HepG2 (cell line): ENCODE results near the gene PPP1CA. TPM values are rescaled to one million over a fixed set of nuclear protein-coding genes. Genes with fewer than 3 reads are reported as not detected.

ENCODE experiments used
- FIP1L1 ChIP-seq: fragments of 200-400 bp; formaldehyde crosslinking; IDR thresholded peaks from 2 replicates; pipeline ENCODE4 v1.6.1; 2018; ENCODE audit warnings: low read depth, mild to moderate bottlenecking, low read length, moderate library complexity, borderline replicate concordance; ENCODE audit not compliant: insufficient read depth
- FOXC1 ChIP-seq: sonication (generic); formaldehyde crosslinking; IDR thresholded peaks from 2 replicates; pipeline ENCODE4 v1.8.0; 2022; ENCODE audit warnings: mild to moderate bottlenecking, missing genetic modification reagents, borderline replicate concordance
- HHEX ChIP-seq: IDR thresholded peaks from 2 replicates; pipeline ENCODE4 v1.6.1; 2016; ENCODE audit warnings: control low read depth
- NCOA1 ChIP-seq: sonication (generic); formaldehyde crosslinking; IDR thresholded peaks from 2 replicates; pipeline ENCODE4 v1.9.0; 2021; ENCODE audit warnings: missing genetic modification reagents
- ONECUT2 ChIP-seq: sonication (generic); formaldehyde crosslinking; IDR thresholded peaks from 2 replicates; pipeline ENCODE4 v1.4.0; 2020; ENCODE audit warnings: missing genetic modification reagents
- REPIN1 ChIP-seq: sonication (generic); formaldehyde crosslinking; IDR thresholded peaks from 2 replicates; pipeline ENCODE4 v1.8.0; 2022; ENCODE audit warnings: missing genetic modification reagents, low read depth, mild to moderate bottlenecking, borderline replicate concordance
- RFXAP ChIP-seq: sonication (generic); formaldehyde crosslinking; IDR thresholded peaks from 2 replicates; pipeline ENCODE4 v1.4.0; 2020; ENCODE audit warnings: missing genetic modification reagents, borderline replicate concordance
- TCF12 ChIP-seq, 2 experiments: fragments of 450-650 bp in 1 of 2; sonication (generic) in 1 of 2; formaldehyde crosslinking in 1 of 2; IDR thresholded peaks; 2 replicates each; pipeline versions ENCODE4 v1.6.1 to v1.8.0; 2017 to 2022; ENCODE audit warnings: antibody characterized with exemption in 1 of 2, mild to moderate bottlenecking in 1 of 2, missing genetic modification reagents in 1 of 2, moderate library complexity in 1 of 2
- ZMYM3 ChIP-seq: sonication (generic); formaldehyde crosslinking; IDR thresholded peaks from 2 replicates; pipeline ENCODE4 v1.5.1; 2020; ENCODE audit warnings: mild to moderate bottlenecking, missing genetic modification reagents
- ZNF329 ChIP-seq: sonication (generic); formaldehyde crosslinking; IDR thresholded peaks from 2 replicates; pipeline ENCODE4 v1.9.0; 2021; ENCODE audit warnings: low read depth, mild to moderate bottlenecking, missing genetic modification reagents
- ZNF331 ChIP-seq: sonication (generic); formaldehyde crosslinking; IDR thresholded peaks from 2 replicates; pipeline ENCODE4 v1.4.0; 2020; ENCODE audit warnings: missing genetic modification reagents
- ZNF33A ChIP-seq: sonication (generic); formaldehyde crosslinking; IDR thresholded peaks from 2 replicates; pipeline ENCODE4 v1.5.1; 2020; ENCODE audit warnings: missing genetic modification reagents, mild to moderate bottlenecking, moderate library complexity, borderline replicate concordance
- ZNF775 ChIP-seq: sonication (generic); formaldehyde crosslinking; IDR thresholded peaks from 2 replicates; pipeline ENCODE4 v1.4.0; 2020; ENCODE audit warnings: missing genetic modification reagents, mild to moderate bottlenecking, moderate library complexity, borderline replicate concordance
- polyA plus RNA-seq, 8 experiments: library from polyadenylated mRNA; depleted of rRNA in 3 of 8; stranded (reverse) in 7 of 8; unstranded in 1 of 8; fragments of >200 nt; fragmentation: Illumina TruSeq in 4 of 8; extraction: Trizol in 4 of 8; gene quantifications; 2 replicates each; pipeline versions ENCODE4 v1.2.1 to v1.2.3, GENCODE V29; 2011 to 2016; ENCODE audit warnings: low read depth in 4 of 8, missing spikeins in 1 of 8, mixed read lengths in 1 of 8; ENCODE audit not compliant: insufficient read depth in 1 of 8
- total RNA-seq, 5 experiments: library from RNA; depleted of rRNA; stranded (reverse); fragments of >200 nt; fragmentation: Illumina TruSeq; extraction: Trizol; gene quantifications; 2 replicates each; pipeline ENCODE4 v1.2.3, GENCODE V29; 2016; ENCODE audit warnings: low read depth in 1 of 5
- TF ChIP-seq, protein P1 (sequence below), 2 experiments: fragments of 450-650 bp in 1 of 2; sonication (generic) in 1 of 2; formaldehyde crosslinking in 1 of 2; IDR thresholded peaks; 2 replicates each; pipeline versions ENCODE4 v1.6.1 to v1.8.0; 2016 to 2022; ENCODE audit warnings: antibody characterized with exemption in 1 of 2, mild to moderate bottlenecking in 1 of 2, missing genetic modification reagents in 1 of 2
- TF ChIP-seq, protein P2 (sequence below): IDR thresholded peaks from 2 replicates; pipeline ENCODE4 v1.6.1; 2016; ENCODE audit warnings: missing compliant biosample characterization, missing genetic modification reagents, borderline replicate concordance
- TF ChIP-seq, protein P3 (sequence below): sonication (generic); formaldehyde crosslinking; IDR thresholded peaks from 2 replicates; pipeline ENCODE4 v1.4.0; 2020; ENCODE audit warnings: mild to moderate bottlenecking, missing genetic modification reagents

PPP1CA gene
- total and polyA plus RNA-seq, 2 of the 13 experiments (the other 11 are each of a cell fraction or from before 2014, with no cell fraction given), result 149 to 170 TPM

DNA sequence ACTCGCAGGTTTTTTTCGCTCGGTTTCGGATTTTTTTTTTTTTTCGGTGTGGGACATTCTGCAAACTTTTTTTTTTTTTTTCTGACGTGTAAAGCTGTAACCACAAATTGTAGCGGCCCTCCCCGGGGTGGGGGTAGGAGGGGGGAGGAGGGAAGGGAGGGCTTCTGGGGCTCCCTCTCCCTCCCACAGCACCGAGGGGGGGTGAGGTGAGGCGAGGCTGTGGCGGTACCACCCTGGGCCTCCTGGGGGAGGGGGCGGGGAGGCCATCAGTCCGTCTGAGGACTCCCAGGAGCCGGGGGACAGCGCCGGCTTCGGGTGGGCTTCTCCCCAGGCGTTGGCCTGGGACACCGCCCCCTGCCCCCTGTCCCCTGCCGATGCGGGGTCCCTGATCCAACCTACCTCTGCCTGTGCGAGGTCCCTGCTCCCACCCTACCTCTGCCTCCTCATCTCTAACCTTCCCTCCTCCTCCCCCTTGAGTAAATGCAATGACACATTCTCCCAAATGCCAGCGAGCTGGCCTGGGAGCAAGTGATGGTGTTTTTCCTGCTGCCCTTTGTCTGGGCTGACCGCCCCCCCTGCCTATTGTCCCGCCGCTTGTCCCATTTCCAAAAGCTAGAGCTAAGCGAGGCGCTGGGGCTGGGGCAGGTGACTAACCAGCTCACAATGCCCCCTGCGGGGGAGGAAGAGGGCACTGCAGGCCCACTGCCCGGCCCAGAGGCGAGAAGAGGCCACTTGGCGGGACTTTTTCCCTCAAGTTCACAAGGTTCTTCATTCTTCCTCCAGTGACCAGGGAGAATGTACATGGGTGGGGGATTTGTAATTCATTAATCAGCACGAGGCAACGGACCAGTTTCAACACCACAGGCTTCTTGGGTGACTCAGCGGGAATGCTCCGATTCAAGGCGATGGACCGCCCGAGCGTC lies 27.7 kb downstream of the PPP1CA start (continued):
- TF ChIP-seq ZNF329 (CRISPR knock-in tag) (no peak), ONECUT2 (no peak), HHEX (no peak), ZNF331 (CRISPR knock-in tag) (no peak), ZMYM3 (CRISPR knock-in tag) (no peak), REPIN1 (no peak), NCOA1 (no peak), FIP1L1 (no peak), ZNF33A (CRISPR knock-in tag) (no peak), ZNF775 (no peak), FOXC1 (CRISPR knock-in tag) (0 out of 2 replicates have a peak, but pooled peaks have one; percentile 48), RFXAP (no peak), TCF12 (IDR thresholded peaks at IDR 0.05) (no peak), TCF12 (CRISPR knock-in tag; IDR thresholded peaks at IDR 0.05) (no peak)
- TF ChIP-seq, protein P1, sequence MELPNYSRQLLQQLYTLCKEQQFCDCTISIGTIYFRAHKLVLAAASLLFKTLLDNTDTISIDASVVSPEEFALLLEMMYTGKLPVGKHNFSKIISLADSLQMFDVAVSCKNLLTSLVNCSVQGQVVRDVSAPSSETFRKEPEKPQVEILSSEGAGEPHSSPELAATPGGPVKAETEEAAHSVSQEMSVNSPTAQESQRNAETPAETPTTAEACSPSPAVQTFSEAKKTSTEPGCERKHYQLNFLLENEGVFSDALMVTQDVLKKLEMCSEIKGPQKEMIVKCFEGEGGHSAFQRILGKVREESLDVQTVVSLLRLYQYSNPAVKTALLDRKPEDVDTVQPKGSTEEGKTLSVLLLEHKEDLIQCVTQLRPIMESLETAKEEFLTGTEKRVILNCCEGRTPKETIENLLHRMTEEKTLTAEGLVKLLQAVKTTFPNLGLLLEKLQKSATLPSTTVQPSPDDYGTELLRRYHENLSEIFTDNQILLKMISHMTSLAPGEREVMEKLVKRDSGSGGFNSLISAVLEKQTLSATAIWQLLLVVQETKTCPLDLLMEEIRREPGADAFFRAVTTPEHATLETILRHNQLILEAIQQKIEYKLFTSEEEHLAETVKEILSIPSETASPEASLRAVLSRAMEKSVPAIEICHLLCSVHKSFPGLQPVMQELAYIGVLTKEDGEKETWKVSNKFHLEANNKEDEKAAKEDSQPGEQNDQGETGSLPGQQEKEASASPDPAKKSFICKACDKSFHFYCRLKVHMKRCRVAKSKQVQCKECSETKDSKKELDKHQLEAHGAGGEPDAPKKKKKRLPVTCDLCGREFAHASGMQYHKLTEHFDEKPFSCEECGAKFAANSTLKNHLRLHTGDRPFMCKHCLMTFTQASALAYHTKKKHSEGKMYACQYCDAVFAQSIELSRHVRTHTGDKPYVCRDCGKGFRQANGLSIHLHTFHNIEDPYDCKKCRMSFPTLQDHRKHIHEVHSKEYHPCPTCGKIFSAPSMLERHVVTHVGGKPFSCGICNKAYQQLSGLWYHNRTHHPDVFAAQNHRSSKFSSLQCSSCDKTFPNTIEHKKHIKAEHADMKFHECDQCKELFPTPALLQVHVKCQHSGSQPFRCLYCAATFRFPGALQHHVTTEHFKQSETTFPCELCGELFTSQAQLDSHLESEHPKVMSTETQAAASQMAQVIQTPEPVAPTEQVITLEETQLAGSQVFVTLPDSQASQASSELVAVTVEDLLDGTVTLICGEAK (IDR thresholded peaks at IDR 0.05), result no peak
- TF ChIP-seq, protein P1 (CRISPR knock-in tag; IDR thresholded peaks at IDR 0.05), result no peak
- TF ChIP-seq, protein P2, sequence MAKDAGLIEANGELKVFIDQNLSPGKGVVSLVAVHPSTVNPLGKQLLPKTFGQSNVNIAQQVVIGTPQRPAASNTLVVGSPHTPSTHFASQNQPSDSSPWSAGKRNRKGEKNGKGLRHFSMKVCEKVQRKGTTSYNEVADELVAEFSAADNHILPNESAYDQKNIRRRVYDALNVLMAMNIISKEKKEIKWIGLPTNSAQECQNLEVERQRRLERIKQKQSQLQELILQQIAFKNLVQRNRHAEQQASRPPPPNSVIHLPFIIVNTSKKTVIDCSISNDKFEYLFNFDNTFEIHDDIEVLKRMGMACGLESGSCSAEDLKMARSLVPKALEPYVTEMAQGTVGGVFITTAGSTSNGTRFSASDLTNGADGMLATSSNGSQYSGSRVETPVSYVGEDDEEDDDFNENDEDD, result peak; percentile 21; the same call in 1 of the 2 replicates
- TF ChIP-seq, protein P3, sequence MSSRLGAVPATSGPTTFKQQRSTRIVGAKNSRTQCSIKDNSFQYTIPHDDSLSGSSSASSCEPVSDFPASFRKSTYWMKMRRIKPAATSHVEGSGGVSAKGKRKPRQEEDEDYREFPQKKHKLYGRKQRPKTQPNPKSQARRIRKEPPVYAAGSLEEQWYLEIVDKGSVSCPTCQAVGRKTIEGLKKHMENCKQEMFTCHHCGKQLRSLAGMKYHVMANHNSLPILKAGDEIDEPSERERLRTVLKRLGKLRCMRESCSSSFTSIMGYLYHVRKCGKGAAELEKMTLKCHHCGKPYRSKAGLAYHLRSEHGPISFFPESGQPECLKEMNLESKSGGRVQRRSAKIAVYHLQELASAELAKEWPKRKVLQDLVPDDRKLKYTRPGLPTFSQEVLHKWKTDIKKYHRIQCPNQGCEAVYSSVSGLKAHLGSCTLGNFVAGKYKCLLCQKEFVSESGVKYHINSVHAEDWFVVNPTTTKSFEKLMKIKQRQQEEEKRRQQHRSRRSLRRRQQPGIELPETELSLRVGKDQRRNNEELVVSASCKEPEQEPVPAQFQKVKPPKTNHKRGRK (CRISPR knock-in tag), result no peak
